Vagina (tissue), 2 donors: ENCODE results near the gene INSL4. TPM values are rescaled to one million over a fixed set of nuclear protein-coding genes. Genes with fewer than 3 reads are reported as not detected.

Experiments used
- DNase-seq, 2 donors: peaks; one replicate each; pipeline ENCODE4 v3.0.0-alpha.2; 2017; ENCODE audit errors: extremely low spot score in 2 of 2
- H3K27ac ChIP-seq: fragments of 200-600 bp; sonication (generic); one replicate; pipeline ENCODE4 v1.5.1; 2019
- H3K27me3 ChIP-seq: fragments of 200-600 bp; sonication (generic); one replicate; pipeline ENCODE4 v1.5.1; 2019
- H3K36me3 ChIP-seq, 2 donors: fragments of 200-600 bp; sonication (generic); one replicate each; pipeline ENCODE4 v1.5.1; 2017 to 2019
- H3K4me1 ChIP-seq: fragments of 200-600 bp; sonication (generic); one replicate; pipeline ENCODE4 v1.5.1; 2019
- H3K4me3 ChIP-seq, 2 donors: fragments of 200-600 bp; sonication (generic); 1 replicate in 1 of 2; 2 replicates in 1 of 2; pipeline ENCODE4 v1.5.1; 2016 to 2019
- H3K9me3 ChIP-seq: fragments of 200-600 bp; sonication (generic); one replicate; pipeline ENCODE4 v1.5.1; 2019
- CTCF ChIP-seq, 3 experiments: fragments of 450-650 bp in 2 of 3; fragments of 200-600 bp in 1 of 3; sonication (generic) in 1 of 3; IDR thresholded peaks; one replicate each; pipeline ENCODE4 v1.5.1; 2017 to 2019; ENCODE audit warnings: antibody characterized with exemption in 3 of 3, mild to moderate bottlenecking in 2 of 3, moderate library complexity in 2 of 3
- POLR2A ChIP-seq, 2 donors: fragments of 450-650 bp; IDR thresholded peaks; one replicate each; pipeline ENCODE4 v1.6.1; 2017; ENCODE audit warnings: antibody characterized with exemption in 2 of 2, mild to moderate bottlenecking in 2 of 2, moderate library complexity in 2 of 2
- POLR2AphosphoS5 ChIP-seq, 2 donors: sonication (generic); formaldehyde crosslinking; IDR thresholded peaks; one replicate each; pipeline ENCODE4 v1.9.0; 2017; ENCODE audit warnings: antibody characterized with exemption in 2 of 2, mild to moderate bottlenecking in 2 of 2, low read depth in 1 of 2; ENCODE audit not compliant: insufficient read depth in 1 of 2
- intact Hi-C: fragments of 100-400 bp; cut with DNase I; formaldehyde crosslinking; loops from one replicate; pipeline ENCODE4 v1.15.1; 2023
- total RNA-seq: library from RNA; depleted of rRNA; stranded (reverse); fragments of >200 nt; gene quantifications from one replicate; pipeline ENCODE4 v1.2.3, GENCODE V29; 2016

INSL4 gene
- total RNA-seq, 1 donor from 2014 or later: not detected

GRCh38 chr9:5230554-5230953 lies 665 bp upstream of the INSL4 start:
- Histone ChIP-seq H3K9me3 (no peaks in the 10 kb centered on the region), H3K4me3 (no peak overlapping the region), H3K27me3 (no peaks in the 10 kb centered on the region), H3K27ac (no peak overlapping the region), H3K4me1 (no peaks in the 10 kb centered on the region), H3K36me3 (no peaks in the 10 kb centered on the region)
- DNase-seq: no peak
- TF ChIP-seq POLR2A (IDR thresholded peaks at IDR 0.05): no peak
- no peak for TF ChIP-seq CTCF (IDR thresholded peaks at IDR 0.05)
- no peak for TF ChIP-seq POLR2AphosphoS5 (IDR thresholded peaks at IDR 0.05; ENCODE audit: insufficient read depth in 1 of 2, low read depth in 1 of 2)
- intact Hi-C loops: no loop called here

- TF ChIP-seq CTCF (IDR thresholded peaks at IDR 0.05) (no peak), POLR2A (IDR thresholded peaks at IDR 0.05) (no peak), POLR2AphosphoS5 (IDR thresholded peaks at IDR 0.05; ENCODE audit: insufficient read depth in 1 of 2, low read depth in 1 of 2) (no peak)
- intact Hi-C loops: no loop called here
- Histone ChIP-seq H3K27ac (no peak overlapping the region), H3K36me3 (no peaks in the 10 kb centered on the region), H3K4me3 (no peak overlapping the region), H3K9me3 (no peaks in the 10 kb centered on the region), H3K27me3 (no peaks in the 10 kb centered on the region), H3K4me1 (no peaks in the 10 kb centered on the region)
- DNase-seq: no peak
Measured at GRCh38 chr9:5263351-5264218, 32.4 kb downstream of the INSL4 start.

- no peak overlapping the region for H3K4me3 ChIP-seq
- TF ChIP-seq POLR2A (IDR thresholded peaks at IDR 0.05) (no peak), POLR2AphosphoS5 (IDR thresholded peaks at IDR 0.05; ENCODE audit: insufficient read depth in 1 of 2, low read depth in 1 of 2) (no peak), CTCF (IDR thresholded peaks at IDR 0.05) (no peak)
- H3K27ac ChIP-seq: no peak overlapping the region
- no peaks in the 10 kb centered on the region for H3K36me3 ChIP-seq
- H3K9me3 ChIP-seq: no peaks in the 10 kb centered on the region
- intact Hi-C loops: no loop called here
- no peaks in the 10 kb centered on the region for H3K27me3 ChIP-seq
- DNase-seq: no peak
- no peaks in the 10 kb centered on the region for H3K4me1 ChIP-seq
Measured at GRCh38 chr9:5264219-5264595, 33.0 kb downstream of the INSL4 start.

- TF ChIP-seq POLR2A (IDR thresholded peaks at IDR 0.05) (no peak), POLR2AphosphoS5 (IDR thresholded peaks at IDR 0.05; ENCODE audit: insufficient read depth in 1 of 2, low read depth in 1 of 2) (no peak), CTCF (IDR thresholded peaks at IDR 0.05) (no peak)
- H3K9me3 ChIP-seq: no peaks in the 10 kb centered on the region
- DNase-seq: no peak
- H3K27ac ChIP-seq: no peak overlapping the region
- no peaks in the 10 kb centered on the region for H3K27me3 ChIP-seq
- no peak overlapping the region for H3K4me3 ChIP-seq
- intact Hi-C loops: no loop called here
- no peaks in the 10 kb centered on the region for H3K36me3 ChIP-seq
- no peaks in the 10 kb centered on the region for H3K4me1 ChIP-seq
Measured at GRCh38 chr9:5265939-5266338, 34.7 kb downstream of the INSL4 start.

GRCh38 chr9:5269249-5269715 lies 38.1 kb downstream of the INSL4 start:
- Histone ChIP-seq H3K36me3 (no peaks in the 10 kb centered on the region), H3K4me3 (no peak overlapping the region), H3K27ac (no peak overlapping the region), H3K4me1 (no peaks in the 10 kb centered on the region), H3K9me3 (no peaks in the 10 kb centered on the region), H3K27me3 (no peaks in the 10 kb centered on the region)
- no peak for DNase-seq
- no peak for TF ChIP-seq POLR2AphosphoS5 (IDR thresholded peaks at IDR 0.05; ENCODE audit: insufficient read depth in 1 of 2, low read depth in 1 of 2)
- no peak for TF ChIP-seq CTCF (IDR thresholded peaks at IDR 0.05)
- no peak for TF ChIP-seq POLR2A (IDR thresholded peaks at IDR 0.05)
- intact Hi-C loops: no loop called here
